Stimulated activated naive B cell treated with anti-CD40 and anti-IgM and Interleukin-4, amounts not matched to agents 10 μg/mL and 1 μg/mL and 100 μg/mL, for 72 hours (primary cell): ENCODE results near the gene FAAP100.
A peak's percentile ranks its signal among the peaks of the same experiment; 100 is the strongest.

Experiments
- ATAC-seq, 2 donors: fragments of 150-1000 bp; cut with Tn5 transposase; replicated peaks; 2 replicates each; pipeline ENCODE4 v1.10.0; 2021; ENCODE audit warnings: moderate library complexity in 1 of 2
- DNase-seq: peaks from one replicate; pipeline ENCODE4 v3.0.0; 2021
- H3K27ac Mint-ChIP-seq: one replicate; pipeline ENCODE4 v1.8.0; 2022; ENCODE audit warnings: mild to moderate bottlenecking, mixed read lengths
- H3K27me3 Mint-ChIP-seq, 2 donors: one replicate each; pipeline ENCODE4 v1.8.0; 2022; ENCODE audit warnings: mixed read lengths in 2 of 2
- H3K36me3 Mint-ChIP-seq, 2 donors: one replicate each; pipeline ENCODE4 v1.8.0; 2022; ENCODE audit warnings: mixed read lengths in 2 of 2, mild to moderate bottlenecking in 1 of 2
- H3K4me1 Mint-ChIP-seq, 2 donors: one replicate each; pipeline ENCODE4 v1.8.0; 2022; ENCODE audit warnings: mixed read lengths in 2 of 2, mild to moderate bottlenecking in 1 of 2
- H3K4me3 Mint-ChIP-seq, 2 donors: one replicate each; pipeline ENCODE4 v1.8.0; 2022; ENCODE audit warnings: mild to moderate bottlenecking in 2 of 2, mixed read lengths in 2 of 2, moderate library complexity in 1 of 2
- H3K9me3 Mint-ChIP-seq, 2 donors: one replicate each; pipeline ENCODE4 v1.8.0; 2022; ENCODE audit warnings: mixed read lengths in 2 of 2, mild to moderate bottlenecking in 1 of 2

Gene FAAP100

DNA sequence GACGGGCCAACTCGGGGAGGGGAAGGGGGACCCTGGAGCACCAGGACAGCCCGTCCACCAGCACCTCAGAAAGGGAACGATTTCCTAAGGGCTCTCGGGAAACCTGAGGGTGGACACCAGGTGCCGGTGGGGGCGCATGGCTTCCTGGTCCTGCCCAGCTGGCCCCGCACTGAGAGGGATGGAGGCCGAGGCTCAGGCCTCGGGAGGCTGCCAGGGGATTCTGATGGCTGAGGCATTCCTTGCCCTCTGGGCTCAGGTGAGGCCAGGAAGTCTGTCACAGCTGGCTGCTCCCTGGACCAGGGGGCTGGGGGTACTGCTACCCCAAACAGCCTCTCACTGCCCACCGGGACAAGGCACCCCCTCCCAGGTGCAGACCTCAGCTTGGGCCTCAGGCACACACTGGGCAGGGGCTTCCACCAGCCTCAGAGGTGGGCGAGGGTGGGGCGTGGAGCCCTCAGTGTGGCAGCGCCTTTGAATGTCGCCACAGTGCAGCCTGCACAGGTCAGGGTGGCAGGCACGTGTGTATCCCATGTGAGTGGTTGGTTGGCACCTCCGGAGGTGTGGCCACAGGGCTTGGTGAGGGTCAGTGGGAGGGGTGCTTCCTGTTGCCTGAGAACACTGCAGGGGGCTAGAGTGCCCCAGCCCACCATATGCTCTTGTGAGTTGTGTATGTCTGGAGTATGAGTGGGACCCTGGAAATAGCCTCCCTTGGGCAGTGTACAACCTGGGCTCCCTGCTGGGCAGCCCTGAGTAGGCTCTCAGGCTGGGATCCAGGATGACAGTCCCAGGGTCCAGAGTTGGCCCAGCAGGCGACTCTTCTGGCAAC, 27.9 kb downstream of the FAAP100 start:
- H3K27me3 Mint-ChIP-seq, result peaks cover 6% of the 10 kb centered on the region in 2 donors
- no peaks in the 10 kb centered on the region for H3K9me3 Mint-ChIP-seq
- peaks cover 13 to 35% of the 10 kb centered on the region in 2 donors for H3K4me1 Mint-ChIP-seq
- H3K36me3 Mint-ChIP-seq, result peaks cover 0 to 2% of the 10 kb centered on the region in 2 donors
- no peak overlapping the region for H3K27ac Mint-ChIP-seq
- no peak for DNase-seq
- H3K4me3 Mint-ChIP-seq, result no peak overlapping the region
- ATAC-seq, result no peak

- DNase-seq, result no peak
- Mint-ChIP-seq H3K4me1 (peaks cover 13 to 36% of the 10 kb centered on the region in 2 donors), H3K9me3 (no peaks in the 10 kb centered on the region), H3K4me3 (no peak overlapping the region), H3K27me3 (peaks cover 6% of the 10 kb centered on the region in 2 donors), H3K27ac (no peak overlapping the region), H3K36me3 (peaks cover 0 to 2% of the 10 kb centered on the region in 2 donors)
- ATAC-seq, result no peak
These were observed 28.6 kb downstream of the FAAP100 start for GRCh38 chr17:81523402-81524038.

GRCh38 chr17:81522491-81523401, 29.4 kb downstream of the FAAP100 start:
- Mint-ChIP-seq H3K9me3 (no peaks in the 10 kb centered on the region), H3K36me3 (peaks cover 0 to 2% of the 10 kb centered on the region in 2 donors), H3K4me3 (no peak overlapping the region), H3K27me3 (peaks cover 4 to 6% of the 10 kb centered on the region in 2 donors), H3K27ac (peak overlapping the region; percentile 31), H3K4me1 (peaks cover 18 to 44% of the 10 kb centered on the region in 2 donors)
- DNase-seq, result no peak
- peak in 1 of 2 donors; percentile 14 for ATAC-seq

GRCh38 chr17:81520021-81520901, 31.9 kb downstream of the FAAP100 start:
- H3K27ac Mint-ChIP-seq, result peak overlapping the region; percentile 93
- ATAC-seq, result no peak
- no peaks in the 10 kb centered on the region for H3K27me3 Mint-ChIP-seq
- peak overlapping the region; percentile 97 to 98 for H3K4me3 Mint-ChIP-seq
- H3K4me1 Mint-ChIP-seq, result peaks cover 25 to 57% of the 10 kb centered on the region in 2 donors
- H3K9me3 Mint-ChIP-seq, result no peaks in the 10 kb centered on the region
- H3K36me3 Mint-ChIP-seq, result peaks cover 8 to 9% of the 10 kb centered on the region in 2 donors
- DNase-seq, result no peak

DNA sequence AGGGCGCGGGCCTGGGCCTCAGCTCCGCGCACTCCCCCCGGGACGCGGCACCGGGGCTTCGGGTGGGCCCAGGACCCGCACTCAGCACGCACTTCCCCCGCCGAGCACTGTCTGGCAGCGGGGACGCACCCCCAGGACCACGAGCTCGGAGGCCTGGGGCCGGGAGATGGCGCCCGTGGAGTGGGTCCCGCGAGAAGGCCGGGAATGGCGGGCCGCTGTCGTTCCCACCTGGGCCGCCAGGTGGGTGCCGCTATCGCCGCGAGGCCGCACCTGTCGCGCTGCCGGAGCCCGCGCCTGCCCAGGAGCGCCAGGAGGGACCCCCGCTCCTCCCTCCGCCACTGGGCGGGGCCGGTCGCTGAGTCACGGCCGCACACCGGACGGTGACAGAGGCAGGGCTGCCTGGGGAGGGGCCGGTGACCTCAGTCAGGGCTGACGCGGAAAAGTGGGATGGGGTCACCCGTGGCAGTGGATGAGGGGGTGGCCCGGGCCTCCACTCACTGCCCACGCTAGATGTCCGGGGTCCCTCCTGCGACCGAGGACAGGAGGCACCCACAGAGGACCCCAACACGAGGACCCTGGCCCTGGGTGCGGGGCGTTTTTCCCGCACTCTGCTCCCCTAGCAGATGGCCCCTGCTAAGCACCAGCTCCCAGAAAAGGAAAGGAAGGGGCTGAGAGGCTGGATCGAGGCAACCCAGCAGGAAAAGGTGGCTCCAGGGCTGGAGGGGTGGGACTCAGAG, 32.7 kb downstream of the FAAP100 start:
- peak; percentile 24 to 25 for ATAC-seq
- H3K36me3 Mint-ChIP-seq, result peaks cover 11 to 13% of the 10 kb centered on the region in 2 donors
- H3K27me3 Mint-ChIP-seq, result no peaks in the 10 kb centered on the region
- no peaks in the 10 kb centered on the region for H3K9me3 Mint-ChIP-seq
- H3K4me3 Mint-ChIP-seq, result peak overlapping the region; percentile 97 to 98
- peak; percentile 72 for DNase-seq
- peaks cover 25 to 61% of the 10 kb centered on the region in 2 donors for H3K4me1 Mint-ChIP-seq
- peak overlapping the region; percentile 93 for H3K27ac Mint-ChIP-seq

DNA sequence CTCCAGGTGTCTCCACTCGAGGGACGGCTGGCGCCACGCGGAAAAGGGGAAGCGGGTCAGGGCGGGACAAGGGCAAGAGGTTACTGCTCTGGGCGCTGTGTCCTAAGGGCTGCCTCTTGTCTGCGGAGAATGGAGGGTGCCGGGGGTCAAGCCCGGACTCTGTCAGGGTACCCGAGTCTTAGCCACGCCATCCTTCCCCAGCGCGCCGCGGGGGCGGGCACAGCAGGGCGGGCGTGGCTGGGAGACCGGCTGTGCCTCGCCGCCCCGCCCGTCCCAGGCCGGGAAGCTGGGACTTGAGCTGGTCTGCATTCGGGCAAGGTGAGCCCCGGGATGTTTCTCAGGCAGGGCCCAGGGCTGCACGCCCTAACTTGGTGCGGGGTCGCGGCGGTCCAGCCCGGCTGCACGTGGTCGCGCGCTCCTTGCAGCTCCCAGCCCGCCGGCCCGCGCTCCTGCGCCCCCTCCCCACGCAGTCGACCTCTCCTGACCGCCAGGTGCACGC, 33.3 kb downstream of the FAAP100 start:
- Mint-ChIP-seq H3K27me3 (no peaks in the 10 kb centered on the region), H3K9me3 (no peaks in the 10 kb centered on the region), H3K4me1 (peaks cover 25 to 61% of the 10 kb centered on the region in 2 donors), H3K27ac (peak overlapping the region; percentile 93), H3K4me3 (peak overlapping the region; percentile 97 to 98), H3K36me3 (peaks cover 11 to 13% of the 10 kb centered on the region in 2 donors)
- DNase-seq, result peak; percentile 51
- ATAC-seq, result peak; percentile 6 to 7

DNA sequence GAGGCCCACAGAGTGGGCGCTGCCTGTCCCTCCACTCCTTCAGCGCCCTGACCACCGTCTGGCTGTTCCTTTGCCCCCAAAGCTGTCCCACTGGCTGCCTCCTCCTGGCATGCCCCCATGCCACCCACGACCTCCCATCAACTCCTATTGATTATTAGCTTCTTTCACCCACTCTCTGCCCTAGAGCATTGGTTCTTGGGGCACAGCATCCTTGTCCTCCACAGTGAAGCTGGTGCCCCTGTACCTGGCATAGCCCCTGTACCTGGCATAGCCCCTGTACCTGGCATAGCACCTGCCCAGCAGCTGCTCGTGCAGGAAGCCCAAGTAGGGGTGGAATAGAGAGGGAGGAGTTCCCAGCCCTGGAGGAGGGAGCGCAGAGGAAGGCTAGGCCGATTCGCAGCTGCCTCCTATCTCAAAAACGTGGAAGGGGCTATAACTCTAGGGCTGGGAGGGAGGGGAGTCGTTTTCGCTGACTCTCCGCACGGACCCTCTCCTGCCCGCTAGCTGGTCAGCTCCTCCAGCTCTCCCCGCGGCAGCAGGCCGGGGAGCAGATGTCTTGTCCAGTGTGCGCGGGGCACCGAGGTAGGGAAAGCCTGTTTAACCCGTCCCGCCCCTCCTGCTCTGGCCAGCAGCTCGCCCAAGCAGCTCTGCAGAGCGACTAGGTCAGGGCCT, 33.9 kb downstream of the FAAP100 start:
- Mint-ChIP-seq H3K4me1 (peaks cover 25 to 61% of the 10 kb centered on the region in 2 donors), H3K36me3 (peaks cover 11 to 17% of the 10 kb centered on the region in 2 donors), H3K27me3 (no peaks in the 10 kb centered on the region), H3K9me3 (no peaks in the 10 kb centered on the region), H3K4me3 (peak overlapping the region; percentile 97 to 98), H3K27ac (peak overlapping the region; percentile 93)
- no peak for DNase-seq
- ATAC-seq, result no peak

DNA sequence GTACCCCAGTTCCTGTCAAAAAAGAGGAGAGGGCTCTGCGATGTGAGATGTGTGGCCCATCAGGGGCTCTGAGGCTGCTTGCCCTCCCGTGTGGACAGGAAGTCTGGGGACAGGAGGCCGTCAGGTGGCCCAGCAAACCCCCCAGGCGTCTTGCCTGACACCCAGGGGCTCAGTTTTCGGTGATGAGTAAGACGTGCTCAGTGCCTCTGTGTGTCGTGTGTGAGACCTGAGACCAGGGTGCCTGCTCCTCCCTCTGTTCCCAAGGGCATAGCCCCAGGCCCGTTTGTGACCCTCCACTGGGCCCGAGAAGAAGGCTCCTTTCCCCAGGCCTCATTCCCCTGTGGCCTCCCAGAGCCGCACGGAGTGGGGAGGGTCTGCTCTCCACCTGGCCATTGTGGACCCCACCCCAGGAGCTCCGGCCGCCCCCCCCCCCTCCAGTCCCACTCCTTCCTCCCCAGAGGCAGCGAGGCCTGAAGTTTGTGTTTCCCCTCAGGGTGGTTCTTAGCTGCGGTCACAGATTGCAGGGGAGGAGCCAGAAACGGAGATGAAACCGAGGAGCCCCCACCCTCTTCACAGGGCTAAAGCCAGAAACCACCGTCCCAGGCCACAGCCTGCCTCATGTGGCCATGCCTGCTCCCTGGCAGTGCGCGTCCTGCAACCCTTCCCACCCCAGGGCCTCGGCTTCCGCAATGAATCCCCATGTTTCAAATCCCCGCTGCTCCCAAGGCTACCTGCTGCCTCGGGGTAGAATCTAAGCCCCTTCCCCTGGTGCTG, 34.6 kb downstream of the FAAP100 start:
- H3K27me3 Mint-ChIP-seq, result no peaks in the 10 kb centered on the region
- H3K36me3 Mint-ChIP-seq, result peaks cover 13 to 17% of the 10 kb centered on the region in 2 donors
- H3K4me1 Mint-ChIP-seq, result peaks cover 24 to 55% of the 10 kb centered on the region in 2 donors
- peak overlapping the region; percentile 97 to 98 for H3K4me3 Mint-ChIP-seq
- no peaks in the 10 kb centered on the region for H3K9me3 Mint-ChIP-seq
- H3K27ac Mint-ChIP-seq, result peak overlapping the region; percentile 93
- ATAC-seq (peak; percentile 49 to 51), DNase-seq (peak; percentile 85)

DNA sequence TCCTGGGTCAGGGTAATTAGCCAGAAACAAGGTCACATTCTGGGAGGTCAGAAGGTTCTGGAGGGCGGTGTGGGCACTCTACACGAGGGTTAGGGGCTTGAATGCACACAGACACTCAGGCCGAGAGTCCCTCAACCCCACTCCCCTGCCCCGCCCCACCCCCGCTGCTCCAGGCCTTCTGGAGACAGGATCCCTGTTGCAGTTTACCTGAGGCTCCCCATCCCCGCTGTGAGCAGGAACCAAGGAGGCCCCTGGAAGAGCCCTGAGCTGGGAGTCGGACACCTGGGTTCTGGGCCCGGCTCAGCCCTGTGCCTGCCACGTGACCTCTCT, 35.2 kb downstream of the FAAP100 start:
- DNase-seq (no peak), ATAC-seq (no peak)
- Mint-ChIP-seq H3K27ac (peak overlapping the region; percentile 93), H3K36me3 (peaks cover 16 to 21% of the 10 kb centered on the region in 2 donors), H3K4me3 (peak overlapping the region; percentile 97 to 98), H3K27me3 (no peaks in the 10 kb centered on the region), H3K4me1 (peaks cover 26 to 50% of the 10 kb centered on the region in 2 donors), H3K9me3 (no peaks in the 10 kb centered on the region)

GRCh38 chr17:81516439-81516838, 35.7 kb downstream of the FAAP100 start:
- Mint-ChIP-seq H3K36me3 (peaks cover 22 to 27% of the 10 kb centered on the region in 2 donors), H3K4me1 (peaks cover 29 to 52% of the 10 kb centered on the region in 2 donors), H3K4me3 (peak overlapping the region; percentile 97 to 98), H3K27me3 (no peaks in the 10 kb centered on the region), H3K9me3 (no peaks in the 10 kb centered on the region), H3K27ac (peak overlapping the region; percentile 93)
- ATAC-seq, result no peak
- DNase-seq, result no peak

GRCh38 chr17:81515530-81516041, 36.6 kb downstream of the FAAP100 start:
- peak overlapping the region; percentile 97 to 98 for H3K4me3 Mint-ChIP-seq
- peak overlapping the region; percentile 99 for H3K27ac Mint-ChIP-seq
- no peaks in the 10 kb centered on the region for H3K9me3 Mint-ChIP-seq
- H3K36me3 Mint-ChIP-seq, result peaks cover 30 to 35% of the 10 kb centered on the region in 2 donors
- ATAC-seq (no peak), DNase-seq (no peak)
- no peaks in the 10 kb centered on the region for H3K27me3 Mint-ChIP-seq
- H3K4me1 Mint-ChIP-seq, result peaks cover 30 to 58% of the 10 kb centered on the region in 2 donors
